SK-N-SH treated with all-trans-retinoic acid at 6 μM for 48 hours (cell line): Measurements from ENCODE around the gene PON2.

Experiments
- ATAC-seq: fragments of 200-7000 bp; cut with Tn5 transposase; 3 replicates; pipeline ENCODE4 v1.9.1; 2020; ENCODE audit warnings: mild to moderate bottlenecking, moderate library complexity
- ARNTL ChIP-seq: fragments of 450-650 bp; formaldehyde crosslinking; IDR thresholded peaks from 2 replicates; pipeline ENCODE4 v1.5.0; 2020; ENCODE audit warnings: low read depth, mild to moderate bottlenecking, moderate library complexity, borderline replicate concordance
- BACH2 ChIP-seq: fragments of 250-450 bp; sonication (Bioruptor Pico); IDR thresholded peaks from 2 replicates; pipeline ENCODE4 v1.9.0; 2021; ENCODE audit warnings: mild to moderate bottlenecking, borderline replicate concordance
- CREB5 ChIP-seq: fragments of 250-450 bp; sonication (Bioruptor Pico); IDR thresholded peaks from 2 replicates; pipeline ENCODE4 v1.5.1; 2020; ENCODE audit warnings: low read depth, mild to moderate bottlenecking, moderate library complexity
- CSDC2 ChIP-seq: fragments of 250-450 bp; sonication (Bioruptor Pico); IDR thresholded peaks from 2 replicates; pipeline ENCODE4 v1.5.0; 2020; ENCODE audit warnings: mild to moderate bottlenecking, moderate library complexity
- CSRNP3 ChIP-seq: fragments of 250-450 bp; sonication (Bioruptor Pico); IDR thresholded peaks from 2 replicates; pipeline ENCODE4 v1.5.1; 2021; ENCODE audit warnings: mild to moderate bottlenecking, moderate library complexity
- ESRRG ChIP-seq: fragments of 250-450 bp; sonication (Bioruptor Pico); IDR thresholded peaks from 2 replicates; pipeline ENCODE4 v1.6.1; 2021; ENCODE audit warnings: mild to moderate bottlenecking
- ISL1 ChIP-seq: fragments of 250-450 bp; sonication (Bioruptor Pico); IDR thresholded peaks from 2 replicates; pipeline ENCODE4 v2.1.2; 2022; ENCODE audit warnings: mild to moderate bottlenecking, moderate library complexity
- OSR1 ChIP-seq: fragments of 250-450 bp; sonication (Bioruptor Pico); IDR thresholded peaks from 2 replicates; pipeline ENCODE4 v1.8.0; 2022; ENCODE audit warnings: moderate library complexity, mild to moderate bottlenecking, inconsistent platforms
- PATZ1 ChIP-seq: fragments of 250-450 bp; sonication (Bioruptor Pico); IDR thresholded peaks from 2 replicates; pipeline ENCODE4 v1.8.0; 2020; ENCODE audit warnings: mild to moderate bottlenecking, moderate library complexity, borderline replicate concordance
- SNAI2 ChIP-seq: fragments of 250-450 bp; sonication (Bioruptor Pico); IDR thresholded peaks from 2 replicates; pipeline ENCODE4 v1.5.0; 2020; ENCODE audit warnings: mild to moderate bottlenecking, moderate library complexity
- TCF4 ChIP-seq: fragments of 250-450 bp; sonication (Bioruptor Pico); IDR thresholded peaks from 2 replicates; pipeline ENCODE4 v1.8.0; 2021; ENCODE audit warnings: mild to moderate bottlenecking, moderate library complexity, borderline replicate concordance
- TSHZ2 ChIP-seq: fragments of 250-450 bp; sonication (Bioruptor Pico); IDR thresholded peaks from 2 replicates; pipeline ENCODE4 v1.5.0; 2020; ENCODE audit warnings: mild to moderate bottlenecking, moderate library complexity
- ZFP3 ChIP-seq: fragments of 250-450 bp; sonication (Bioruptor Pico); IDR thresholded peaks from 2 replicates; pipeline ENCODE4 v1.5.0; 2020; ENCODE audit warnings: mild to moderate bottlenecking, moderate library complexity
- ZFP30 ChIP-seq: fragments of 450-650 bp; formaldehyde crosslinking; IDR thresholded peaks from 2 replicates; pipeline ENCODE4 v1.5.0; 2022; ENCODE audit warnings: mild to moderate bottlenecking, moderate library complexity
- ZNF70 ChIP-seq: fragments of 450-650 bp; formaldehyde crosslinking; IDR thresholded peaks from 2 replicates; pipeline ENCODE4 v1.5.0; 2020; ENCODE audit warnings: mild to moderate bottlenecking, moderate library complexity
- ZNF8 ChIP-seq: fragments of 450-650 bp; formaldehyde crosslinking; IDR thresholded peaks from 2 replicates; pipeline ENCODE4 v1.5.0; 2020; ENCODE audit warnings: mild to moderate bottlenecking, moderate library complexity
- TF ChIP-seq, protein P1 (sequence below): fragments of 250-450 bp; sonication (Bioruptor Pico); IDR thresholded peaks from 2 replicates; pipeline ENCODE4 v1.8.0; 2021; ENCODE audit warnings: low read depth, mild to moderate bottlenecking, moderate library complexity, borderline replicate concordance

Gene PON2

GRCh38 chr7:95429241-95429990, 5.4 kb downstream of the PON2 start:
- no peak for ATAC-seq
- TF ChIP-seq CSRNP3 (no peak), OSR1 (CRISPR knock-in tag) (no peak), SNAI2 (CRISPR knock-in tag) (no peak), BACH2 (no peak), TCF4 (CRISPR knock-in tag) (no peak), CSDC2 (CRISPR knock-in tag) (no peak), ZNF8 (no peak), ZFP3 (CRISPR knock-in tag) (no peak), ZNF70 (CRISPR knock-in tag) (no peak), CREB5 (no peak), ZFP30 (CRISPR knock-in tag) (no peak), TSHZ2 (CRISPR knock-in tag) (no peak), ARNTL (CRISPR knock-in tag) (no peak), ISL1 (CRISPR knock-in tag) (no peak), PATZ1 (CRISPR knock-in tag) (no peak)
- TF ChIP-seq, protein P1, sequence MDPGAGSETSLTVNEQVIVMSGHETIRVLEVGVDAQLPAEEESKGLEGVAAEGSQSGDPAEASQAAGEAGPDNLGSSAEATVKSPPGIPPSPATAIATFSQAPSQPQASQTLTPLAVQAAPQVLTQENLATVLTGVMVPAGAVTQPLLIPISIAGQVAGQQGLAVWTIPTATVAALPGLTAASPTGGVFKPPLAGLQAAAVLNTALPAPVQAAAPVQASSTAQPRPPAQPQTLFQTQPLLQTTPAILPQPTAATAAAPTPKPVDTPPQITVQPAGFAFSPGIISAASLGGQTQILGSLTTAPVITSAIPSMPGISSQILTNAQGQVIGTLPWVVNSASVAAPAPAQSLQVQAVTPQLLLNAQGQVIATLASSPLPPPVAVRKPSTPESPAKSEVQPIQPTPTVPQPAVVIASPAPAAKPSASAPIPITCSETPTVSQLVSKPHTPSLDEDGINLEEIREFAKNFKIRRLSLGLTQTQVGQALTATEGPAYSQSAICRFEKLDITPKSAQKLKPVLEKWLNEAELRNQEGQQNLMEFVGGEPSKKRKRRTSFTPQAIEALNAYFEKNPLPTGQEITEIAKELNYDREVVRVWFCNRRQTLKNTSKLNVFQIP (CRISPR knock-in tag), result no peak

GRCh38 chr7:95427914-95428516, 6.8 kb downstream of the PON2 start:
- ATAC-seq, result no peak
- no peak for TF ChIP-seq ESRRG (CRISPR knock-in tag)
- no peak for TF ChIP-seq ARNTL (CRISPR knock-in tag)

- no peak for ATAC-seq
- TF ChIP-seq ZFP3 (CRISPR knock-in tag) (no peak), CSRNP3 (no peak), ZNF8 (no peak), TSHZ2 (CRISPR knock-in tag) (no peak), ISL1 (CRISPR knock-in tag) (no peak), ARNTL (CRISPR knock-in tag) (no peak)
Measured at GRCh38 chr7:95427166-95427565, 7.7 kb downstream of the PON2 start.
